Measurements from ENCODE around the gene PLEKHG3.

The PLEKHG3 gene

DNA sequence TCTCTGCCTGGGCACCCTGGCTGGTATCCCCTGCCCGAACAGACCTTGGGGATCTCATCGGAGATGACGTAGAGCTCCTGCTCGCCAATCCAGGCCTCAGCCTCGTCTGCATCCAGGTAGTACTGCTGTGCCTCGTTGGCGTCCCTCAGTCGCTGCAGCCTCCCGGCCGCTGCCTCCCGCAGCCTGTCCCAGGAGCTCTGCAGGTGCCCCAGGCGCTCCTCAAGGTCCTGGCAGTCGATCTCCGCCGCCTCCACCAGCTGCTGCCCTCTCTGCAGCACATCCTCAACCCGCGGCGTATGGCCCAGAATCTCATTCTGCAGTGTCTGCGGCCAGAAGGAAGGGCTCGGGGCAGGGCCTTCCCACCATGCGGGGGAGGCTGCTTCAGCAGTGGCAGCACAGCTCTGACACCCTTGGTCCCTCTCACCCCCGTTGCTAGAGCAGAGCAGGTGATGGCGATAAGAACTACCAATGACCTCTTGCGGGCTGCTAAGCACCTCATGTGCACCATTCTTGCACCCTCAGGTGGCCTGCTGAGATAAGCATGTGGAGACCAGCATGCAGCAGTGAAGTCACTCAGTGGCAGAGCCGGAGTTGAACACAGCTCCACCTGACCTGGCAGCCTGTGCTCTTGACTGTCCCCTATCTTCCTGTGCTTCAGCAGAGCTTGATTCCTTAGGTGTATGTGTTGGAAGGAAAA is 71.0 kb downstream of the PLEKHG3 start:
- H3K79me2 ChIP-seq (ENCODE audit: low read length), result no peaks in the 10 kb centered on the region
- no peak overlapping the region for H3K27ac ChIP-seq (ENCODE audit: low read length)
- no peak overlapping the region for H3K9ac ChIP-seq (ENCODE audit: low read length)
- no peak for DNase-seq
- H3K9me3 ChIP-seq (replicated peaks; ENCODE audit: insufficient read depth, low read length), result no peaks in the 10 kb centered on the region
- no peaks in the 10 kb centered on the region for H4K20me1 ChIP-seq (ENCODE audit: insufficient read depth, low read length)
- no peak overlapping the region for H3K4me2 ChIP-seq (ENCODE audit: low read depth, low read length)
- H2AFZ ChIP-seq (ENCODE audit: low read length), result no peak overlapping the region
- no peak overlapping the region for H3K4me3 ChIP-seq (ENCODE audit: low read length)
- no peaks in the 10 kb centered on the region for H3F3A ChIP-seq (ENCODE audit: insufficient read depth, low read length)
- no peaks in the 10 kb centered on the region for H3K36me3 ChIP-seq (replicated peaks; ENCODE audit: insufficient read depth, low read length)
- H3K27me3 ChIP-seq (replicated peaks; ENCODE audit: insufficient read depth, low read length), result no peaks in the 10 kb centered on the region
- H3K4me1 ChIP-seq (ENCODE audit: low read length), result no peaks in the 10 kb centered on the region
- TF ChIP-seq EZH2phosphoT487 (IDR thresholded peaks at IDR 0.05; ENCODE audit: low read length) (no peak), EZH2 (optimal IDR thresholded peaks at IDR 0.05; ENCODE audit: low read depth, low read length) (no peak)
- TF ChIP-seq, protein P1, sequence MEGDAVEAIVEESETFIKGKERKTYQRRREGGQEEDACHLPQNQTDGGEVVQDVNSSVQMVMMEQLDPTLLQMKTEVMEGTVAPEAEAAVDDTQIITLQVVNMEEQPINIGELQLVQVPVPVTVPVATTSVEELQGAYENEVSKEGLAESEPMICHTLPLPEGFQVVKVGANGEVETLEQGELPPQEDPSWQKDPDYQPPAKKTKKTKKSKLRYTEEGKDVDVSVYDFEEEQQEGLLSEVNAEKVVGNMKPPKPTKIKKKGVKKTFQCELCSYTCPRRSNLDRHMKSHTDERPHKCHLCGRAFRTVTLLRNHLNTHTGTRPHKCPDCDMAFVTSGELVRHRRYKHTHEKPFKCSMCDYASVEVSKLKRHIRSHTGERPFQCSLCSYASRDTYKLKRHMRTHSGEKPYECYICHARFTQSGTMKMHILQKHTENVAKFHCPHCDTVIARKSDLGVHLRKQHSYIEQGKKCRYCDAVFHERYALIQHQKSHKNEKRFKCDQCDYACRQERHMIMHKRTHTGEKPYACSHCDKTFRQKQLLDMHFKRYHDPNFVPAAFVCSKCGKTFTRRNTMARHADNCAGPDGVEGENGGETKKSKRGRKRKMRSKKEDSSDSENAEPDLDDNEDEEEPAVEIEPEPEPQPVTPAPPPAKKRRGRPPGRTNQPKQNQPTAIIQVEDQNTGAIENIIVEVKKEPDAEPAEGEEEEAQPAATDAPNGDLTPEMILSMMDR (IDR thresholded peaks at IDR 0.05; ENCODE audit: low read length), result no peak
- H3K9me2 ChIP-seq (replicated peaks; ENCODE audit: insufficient read depth, low read length), result no peaks in the 10 kb centered on the region

DNA sequence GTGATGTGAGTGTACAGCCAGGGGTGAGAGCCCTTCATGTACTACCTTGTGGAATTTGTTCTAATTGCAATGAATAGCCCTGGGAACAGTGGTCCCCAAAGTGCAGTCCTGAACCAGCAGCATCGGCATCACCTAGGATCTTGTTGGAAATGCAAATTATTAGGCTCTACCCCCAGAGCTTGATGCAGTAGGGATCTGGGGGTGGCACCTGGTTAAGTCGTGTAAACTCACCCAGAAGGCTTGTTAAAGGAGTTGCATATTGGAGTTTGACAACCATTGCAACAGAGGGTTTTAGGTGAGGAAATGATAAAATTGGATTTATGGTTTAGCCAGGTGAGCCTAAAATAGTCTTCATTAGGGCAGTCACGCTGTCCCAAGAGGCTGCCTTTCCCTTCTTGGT is 73.2 kb downstream of the PLEKHG3 start:
- H3K9me3 ChIP-seq (replicated peaks; ENCODE audit: insufficient read depth, low read length), result no peaks in the 10 kb centered on the region
- H3K36me3 ChIP-seq (replicated peaks; ENCODE audit: insufficient read depth, low read length), result no peaks in the 10 kb centered on the region
- no peaks in the 10 kb centered on the region for H3K27me3 ChIP-seq (replicated peaks; ENCODE audit: insufficient read depth, low read length)
- TF ChIP-seq, protein P1 (IDR thresholded peaks at IDR 0.05; ENCODE audit: low read length), result no peak
- no peak for TF ChIP-seq EZH2phosphoT487 (IDR thresholded peaks at IDR 0.05; ENCODE audit: low read length)
- no peak for TF ChIP-seq EZH2 (optimal IDR thresholded peaks at IDR 0.05; ENCODE audit: low read depth, low read length)
- no peak for DNase-seq
- no peaks in the 10 kb centered on the region for H3F3A ChIP-seq (ENCODE audit: insufficient read depth, low read length)
- no peaks in the 10 kb centered on the region for H3K9me2 ChIP-seq (replicated peaks; ENCODE audit: insufficient read depth, low read length)
- H4K20me1 ChIP-seq (ENCODE audit: insufficient read depth, low read length), result no peaks in the 10 kb centered on the region
- no peak overlapping the region for H3K9ac ChIP-seq (ENCODE audit: low read length)
- H3K4me2 ChIP-seq (ENCODE audit: low read depth, low read length), result no peak overlapping the region
- no peak overlapping the region for H3K4me3 ChIP-seq (ENCODE audit: low read length)
- no peaks in the 10 kb centered on the region for H3K79me2 ChIP-seq (ENCODE audit: low read length)
- no peak overlapping the region for H3K27ac ChIP-seq (ENCODE audit: low read length)
- no peaks in the 10 kb centered on the region for H3K4me1 ChIP-seq (ENCODE audit: low read length)
- no peak overlapping the region for H2AFZ ChIP-seq (ENCODE audit: low read length)

DNA sequence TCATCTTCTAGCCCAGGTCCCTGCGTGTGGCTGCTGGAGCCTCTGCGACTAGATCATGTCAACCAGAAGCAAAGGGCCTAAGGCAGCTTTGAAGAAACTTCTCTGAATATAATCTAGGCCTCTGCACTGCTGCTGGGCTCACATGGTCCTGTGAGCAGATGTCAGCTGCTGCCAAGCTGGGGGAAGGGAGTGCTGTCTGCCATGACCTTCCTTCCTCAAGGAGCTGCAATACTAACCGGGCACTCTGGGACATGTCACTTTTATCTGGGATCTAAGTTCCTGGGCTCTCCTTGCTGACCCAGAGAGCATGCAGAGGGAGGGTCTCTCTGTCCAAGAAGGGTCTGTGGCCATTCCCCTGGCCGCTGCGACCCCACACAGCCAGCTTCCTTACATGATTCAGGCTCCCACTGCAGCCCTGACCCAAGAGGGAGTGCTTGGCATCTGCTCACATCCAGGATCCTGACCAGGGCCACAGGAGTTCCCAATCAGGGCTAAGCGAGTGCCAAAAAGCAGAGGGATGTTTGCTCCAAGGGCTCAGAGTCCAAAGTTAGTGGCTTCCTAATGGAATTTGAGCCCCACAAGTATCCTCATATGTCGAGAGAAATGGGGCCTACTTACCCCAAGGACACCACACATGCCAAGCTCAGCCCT is 74.0 kb downstream of the PLEKHG3 start:
- Histone ChIP-seq H3K4me3 (ENCODE audit: low read length) (no peak overlapping the region), H3K9me3 (replicated peaks; ENCODE audit: insufficient read depth, low read length) (no peaks in the 10 kb centered on the region), H3K9ac (ENCODE audit: low read length) (no peak overlapping the region), H3K9me2 (replicated peaks; ENCODE audit: insufficient read depth, low read length) (no peaks in the 10 kb centered on the region), H3K79me2 (ENCODE audit: low read length) (no peaks in the 10 kb centered on the region), H3K27me3 (replicated peaks; ENCODE audit: insufficient read depth, low read length) (no peaks in the 10 kb centered on the region), H3K27ac (ENCODE audit: low read length) (no peak overlapping the region), H3F3A (ENCODE audit: insufficient read depth, low read length) (no peaks in the 10 kb centered on the region), H4K20me1 (ENCODE audit: insufficient read depth, low read length) (no peaks in the 10 kb centered on the region), H3K4me1 (ENCODE audit: low read length) (no peaks in the 10 kb centered on the region), H2AFZ (ENCODE audit: low read length) (no peak overlapping the region), H3K4me2 (ENCODE audit: low read depth, low read length) (no peak overlapping the region), H3K36me3 (replicated peaks; ENCODE audit: insufficient read depth, low read length) (no peaks in the 10 kb centered on the region)
- no peak for DNase-seq
- TF ChIP-seq EZH2phosphoT487 (IDR thresholded peaks at IDR 0.05; ENCODE audit: low read length) (no peak), EZH2 (optimal IDR thresholded peaks at IDR 0.05; ENCODE audit: low read depth, low read length) (no peak)
- TF ChIP-seq, protein P1 (IDR thresholded peaks at IDR 0.05; ENCODE audit: low read length), result no peak

Data from MM.1S (cell line).